HG03280 (cell line): Measurements from ENCODE around the gene COL23A1.

ENCODE experiments used
- ATAC-seq: cut with Tn5 transposase; IDR thresholded peaks from one replicate; pipeline ENCODE4 v1.9.1; 2021; ENCODE audit warnings: mild to moderate bottlenecking, moderate library complexity; ENCODE audit not compliant: unreplicated experiment

COL23A1 gene

DNA sequence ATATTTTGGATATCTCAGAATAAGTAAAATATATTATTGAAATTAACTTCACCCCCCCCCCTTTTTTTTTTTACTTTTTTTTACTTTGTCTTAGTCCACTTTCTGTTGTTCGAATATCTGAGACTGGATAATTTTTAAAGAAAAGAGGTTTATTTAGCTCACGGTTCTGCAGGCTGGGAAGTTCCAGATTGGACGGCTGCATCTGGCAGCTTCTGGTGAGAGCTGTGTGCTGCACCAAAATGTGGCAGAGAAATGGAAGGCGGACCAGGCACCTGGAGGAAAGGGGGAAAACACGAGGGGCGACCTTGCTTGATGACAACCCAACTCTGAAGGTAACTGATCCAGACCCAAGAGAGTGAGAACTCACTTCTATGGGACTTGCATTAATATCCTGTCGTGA, 397.4 kb downstream of the COL23A1 start:
- no peak for ATAC-seq

GRCh38 chr5:178192244-178192643, 397.9 kb downstream of the COL23A1 start:
- ATAC-seq = no peak

DNA sequence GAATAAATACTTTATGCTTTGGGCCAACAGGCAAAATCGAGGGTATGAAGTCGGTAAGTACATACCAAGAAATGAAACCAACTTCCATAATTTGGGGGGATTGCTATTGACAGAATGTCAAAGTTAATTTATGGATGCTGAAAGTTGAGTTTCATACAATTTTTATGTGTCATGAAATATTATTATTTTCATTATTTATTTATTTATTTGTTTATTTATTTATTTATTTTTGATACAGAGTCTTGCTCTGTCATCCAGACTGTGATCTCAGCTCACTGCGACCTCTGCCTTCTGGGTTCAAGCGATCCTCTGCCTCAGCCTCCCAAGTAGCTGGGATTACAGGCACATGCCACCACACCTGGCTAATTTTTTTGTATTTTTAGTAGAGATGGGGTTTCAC, 398.5 kb downstream of the COL23A1 start:
- ATAC-seq = no peak

GRCh38 chr5:178189433-178189832, 400.8 kb downstream of the COL23A1 start:
- no peak for ATAC-seq
